Stimulated activated CD4-positive, alpha-beta T cell treated with anti-CD3 and anti-CD28 coated beads, Interleukin-15, amount 100 ng/mL, for 24 hours (primary cell): Measurements from ENCODE around the gene FAM168A.

Experiments used
- DNase-seq: peaks from one replicate; pipeline ENCODE4 v3.0.0-alpha.2; 2020

Gene FAM168A

DNA sequence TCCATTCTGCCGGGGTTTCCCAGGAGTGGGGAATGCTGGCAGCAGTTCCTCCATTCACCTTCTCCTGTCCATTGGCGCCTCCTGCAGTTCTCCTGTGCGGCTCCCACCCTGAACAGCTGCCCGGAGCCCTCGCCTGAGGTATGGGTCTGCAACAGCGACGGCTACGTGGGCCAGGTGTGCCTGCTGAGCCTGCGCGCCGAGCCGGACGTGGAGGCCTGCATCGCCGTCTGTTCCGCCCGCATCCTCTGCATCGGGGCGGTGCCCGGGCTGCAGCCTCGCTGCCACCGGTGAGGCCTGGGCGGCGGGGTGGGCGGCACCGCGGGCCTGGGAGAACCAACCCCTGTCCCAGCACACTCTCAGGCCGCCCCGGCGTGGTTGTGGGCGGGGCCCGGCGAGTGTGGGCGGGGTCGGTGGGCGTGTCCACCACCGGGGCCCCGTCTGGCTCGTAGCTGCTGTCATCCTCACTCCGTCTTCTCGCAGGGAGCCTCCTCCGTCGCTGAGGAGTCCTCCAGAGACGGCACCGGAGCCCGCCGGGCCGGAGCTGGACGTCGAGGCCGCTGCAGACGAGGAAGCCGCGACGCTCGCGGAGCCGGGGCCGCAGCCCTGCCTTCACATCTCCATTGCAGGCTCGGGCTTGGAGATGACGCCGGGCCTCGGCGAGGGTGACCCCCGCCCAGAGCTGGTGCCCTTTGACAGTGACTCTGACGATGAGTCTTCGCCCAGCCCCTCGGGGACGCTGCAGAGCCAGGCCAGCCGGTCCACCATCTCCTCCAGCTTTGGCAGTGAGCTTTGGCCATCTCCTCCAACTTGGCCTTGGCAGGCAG lies 235.7 kb downstream of the FAM168A start:
- DNase-seq, result no peak

- no peak for DNase-seq
These were observed 237.1 kb downstream of the FAM168A start for GRCh38 chr11:73360743-73361369.

- peak; percentile 49 for DNase-seq
These were observed 237.8 kb downstream of the FAM168A start for GRCh38 chr11:73359930-73360742.

GRCh38 chr11:73359341-73359740 lies 238.6 kb downstream of the FAM168A start:
- DNase-seq, result no peak

GRCh38 chr11:73358071-73358470 lies 239.8 kb downstream of the FAM168A start:
- DNase-seq, result no peak

DNA sequence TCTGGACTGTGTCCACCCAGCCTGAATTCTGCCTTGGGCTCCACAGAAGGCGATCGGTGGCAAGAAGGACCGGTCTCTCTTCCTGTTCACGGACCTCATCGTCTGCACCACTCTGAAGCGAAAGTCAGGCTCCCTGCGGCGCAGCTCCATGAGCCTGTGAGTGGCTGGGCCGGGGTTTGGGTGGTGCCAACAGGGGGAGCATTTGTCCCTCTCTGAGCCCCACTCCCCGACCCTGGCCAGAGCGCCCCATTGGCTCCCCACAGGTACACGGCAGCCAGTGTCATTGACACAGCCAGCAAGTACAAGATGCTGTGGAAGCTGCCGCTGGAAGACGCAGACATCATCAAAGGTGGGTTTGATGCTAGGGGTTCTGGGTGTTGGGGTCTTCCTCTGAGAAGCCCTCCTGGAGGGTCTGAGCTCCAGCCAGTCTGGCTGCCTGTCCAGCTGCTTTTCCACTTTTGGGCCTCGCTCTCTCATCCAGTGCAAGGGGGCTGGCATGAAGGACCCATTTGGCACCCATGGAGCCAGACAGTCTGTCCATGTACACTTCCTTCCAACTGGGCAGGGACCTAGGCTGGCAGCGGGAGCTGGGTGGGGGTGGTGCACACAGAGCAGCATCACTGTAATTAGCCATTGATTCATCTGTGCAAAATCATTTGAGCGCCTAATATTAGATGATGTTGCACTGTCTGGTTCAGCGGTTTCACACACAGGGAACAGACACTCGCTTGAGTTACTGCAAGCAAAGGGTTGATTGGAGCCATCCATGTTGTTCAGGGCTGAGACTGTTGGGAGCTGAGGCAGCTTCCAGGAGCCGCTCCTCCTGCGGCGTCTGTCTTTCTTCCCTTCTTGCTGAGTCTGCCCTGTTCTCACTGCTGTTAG lies 240.7 kb downstream of the FAM168A start:
- DNase-seq, result no peak

DNA sequence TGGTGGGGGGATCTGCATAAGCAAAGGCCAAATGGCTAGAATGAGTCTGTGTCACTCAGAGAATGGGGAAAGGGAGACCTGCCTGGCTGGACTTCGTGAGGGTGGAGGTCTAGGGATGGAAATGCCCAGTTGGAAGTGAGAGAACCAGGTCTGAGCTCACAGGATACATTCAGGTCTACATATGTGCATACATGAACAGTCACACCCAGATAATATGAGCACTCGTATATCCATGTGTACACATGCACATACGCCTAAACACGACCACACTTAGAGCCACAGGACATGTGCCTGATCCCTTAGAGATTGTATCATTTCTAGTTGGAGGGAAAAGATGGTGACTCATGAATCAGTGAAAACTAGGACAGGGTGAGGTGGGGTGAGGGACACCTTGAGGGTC lies 242.8 kb downstream of the FAM168A start:
- no peak for DNase-seq

DNA sequence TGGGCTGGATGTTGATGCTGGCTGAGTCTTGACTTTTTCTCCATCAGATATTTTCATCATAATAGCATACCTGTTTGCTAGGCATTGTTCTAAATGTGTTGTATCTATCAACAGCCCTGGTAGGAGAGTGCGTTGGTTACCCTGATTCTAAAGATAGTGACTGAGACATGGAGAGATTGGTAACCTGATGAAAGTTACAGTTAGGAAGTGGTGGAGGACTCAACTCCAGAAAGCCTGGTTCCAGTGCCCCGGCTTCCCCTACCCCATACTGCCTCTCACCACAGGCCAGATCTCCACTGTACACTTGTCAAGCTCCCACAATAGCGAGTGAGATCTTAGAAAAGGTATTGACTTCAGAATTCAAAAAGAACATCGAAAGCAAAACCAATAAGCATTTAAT lies 244.5 kb downstream of the FAM168A start:
- DNase-seq, result no peak

- peak; percentile 62 for DNase-seq
These were observed 246.8 kb downstream of the FAM168A start for GRCh38 chr11:73350908-73351636.
